Activated T-helper 9 cell treated with anti-CD3 and anti-CD28 coated beads, Interleukin-2, amount 50 U/mL, for 16 hours (primary cell): ENCODE results near the gene ZNF98.

ENCODE experiments used
- DNase-seq: peaks from one replicate; pipeline ENCODE4 v3.0.0-alpha.2; 2020; ENCODE audit warnings: low read depth

Gene ZNF98

DNA sequence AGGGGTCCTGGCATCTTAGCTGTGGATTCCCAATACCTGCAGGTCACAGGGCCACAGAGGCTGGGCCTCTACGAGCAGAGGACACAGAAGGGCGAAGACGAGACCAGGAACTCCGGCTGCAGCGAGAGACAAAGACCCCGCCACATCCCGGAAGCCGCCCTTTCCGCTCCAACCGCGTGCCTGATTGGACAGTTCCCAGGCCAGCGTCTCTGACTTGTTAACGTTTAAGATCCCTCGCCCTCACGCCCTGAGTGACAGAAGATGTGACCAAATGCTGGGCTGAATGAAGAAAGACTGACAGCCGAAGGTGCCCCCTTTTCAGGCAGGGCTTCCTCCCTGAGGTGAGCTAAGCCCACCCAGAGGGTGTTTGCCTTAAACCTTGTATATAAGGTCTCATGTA, at the start of gene ZNF98:
TSS of gene ZNF98 (minus strand) at position 136 of the 400 bp plus-strand sequence. CDS start at position 14, 122 bp downstream.
- DNase-seq: no peak

DNA sequence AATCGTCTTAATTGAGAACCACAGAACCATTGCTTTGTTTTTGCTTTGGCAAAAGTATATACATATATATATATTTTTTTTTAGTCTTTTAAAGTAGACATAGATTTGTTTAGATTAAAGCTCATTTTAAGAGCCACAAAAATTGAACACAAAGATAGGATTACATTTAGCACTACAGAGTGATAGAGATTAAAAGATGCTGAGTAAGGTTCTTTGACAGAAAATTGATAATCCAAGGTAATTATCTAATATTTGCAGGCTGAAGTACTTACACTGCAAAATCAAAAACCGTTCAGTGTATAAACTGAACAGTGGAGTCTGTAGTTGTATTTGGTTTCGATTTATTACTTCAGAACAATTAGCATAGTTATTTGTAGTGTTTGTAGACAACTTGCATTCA, 24.5 kb upstream of the ZNF98 start:
- no peak for DNase-seq

DNA sequence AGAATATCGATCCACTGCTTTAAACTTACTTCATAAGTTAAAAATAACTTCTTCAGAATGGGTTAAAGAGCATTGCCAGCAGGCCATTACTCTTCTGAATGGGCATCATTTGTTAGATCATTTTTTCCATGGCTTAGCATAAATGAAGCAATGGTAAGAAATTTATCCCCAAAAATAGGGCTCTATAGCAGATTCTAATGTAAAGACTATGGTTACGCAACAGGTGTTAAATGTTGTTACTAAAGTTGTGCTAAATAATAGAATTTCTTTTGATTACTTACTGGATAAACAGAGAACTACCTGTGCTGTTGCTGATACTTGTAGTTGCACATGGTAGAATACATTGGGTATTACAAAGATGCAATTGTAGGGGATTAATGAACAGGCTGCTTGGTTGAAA, 15.9 kb upstream of the ZNF98 start:
- DNase-seq: no peak

DNA sequence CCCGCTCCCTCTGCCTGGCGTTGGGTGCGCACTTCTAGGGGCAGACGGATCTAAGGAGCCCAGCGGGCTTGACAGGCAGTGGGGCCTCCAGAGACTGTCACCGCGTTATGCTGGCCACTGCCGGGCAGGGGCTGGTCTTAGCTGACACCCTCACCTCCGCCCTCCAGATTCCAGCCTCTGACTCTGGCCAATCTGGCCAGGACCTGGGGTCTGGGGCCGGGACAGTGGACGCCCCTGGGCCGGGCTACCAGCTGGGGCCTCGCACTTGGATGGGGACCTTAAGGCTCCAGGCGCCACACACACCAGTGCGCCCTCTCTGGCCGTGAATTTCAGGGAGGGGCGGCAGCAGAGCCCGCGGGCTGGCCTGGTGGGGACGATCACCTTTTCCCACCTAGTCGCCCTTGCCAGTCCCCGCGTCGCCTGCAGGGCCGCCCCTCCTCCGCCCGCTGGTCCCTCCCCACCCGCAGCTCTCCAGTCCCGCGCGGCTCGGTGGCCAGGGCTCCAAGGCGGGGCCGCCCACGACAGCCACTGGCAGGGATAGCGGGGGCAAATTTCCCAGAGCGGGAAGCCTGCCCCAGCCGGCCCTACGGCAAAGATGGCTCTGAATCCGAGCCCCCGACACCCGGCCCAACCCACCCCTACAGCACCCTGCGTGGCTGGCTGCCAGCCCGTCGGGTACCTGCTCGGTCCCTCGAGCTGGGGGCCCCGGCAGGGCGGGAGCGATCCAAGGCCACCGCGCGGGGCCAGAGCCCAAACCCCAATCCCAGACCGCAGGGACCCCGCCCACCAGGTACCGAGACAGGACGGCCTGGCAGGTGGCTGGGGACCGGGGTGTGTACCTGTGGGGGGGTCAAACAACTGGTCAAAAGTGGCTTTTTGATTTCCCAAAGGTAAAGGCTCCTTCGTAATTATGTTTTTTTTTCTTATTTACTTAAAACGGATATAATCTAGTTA, 6.1 kb upstream of the ZNF98 start:
- DNase-seq: no peak

DNA sequence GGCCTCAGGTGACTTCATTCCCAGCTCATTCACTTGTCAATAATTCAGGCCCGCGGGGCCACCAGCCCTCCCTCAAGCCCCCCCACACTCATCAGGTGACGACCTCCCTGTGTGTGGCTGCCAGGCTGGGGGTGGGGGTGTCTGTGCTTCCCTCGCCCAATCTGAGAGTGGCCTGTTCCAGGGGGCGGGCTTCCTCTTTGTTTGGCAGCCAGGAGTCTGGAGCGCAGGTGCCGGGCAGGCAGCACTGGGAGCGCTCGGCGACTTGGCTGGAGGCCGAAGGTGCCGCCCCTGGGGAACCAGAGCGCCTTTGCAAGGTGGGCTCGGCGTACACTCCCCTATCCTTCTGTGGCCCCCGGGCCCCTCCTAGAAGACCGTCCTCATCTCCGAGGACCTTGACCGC, 5.4 kb upstream of the ZNF98 start:
- DNase-seq: no peak

DNA sequence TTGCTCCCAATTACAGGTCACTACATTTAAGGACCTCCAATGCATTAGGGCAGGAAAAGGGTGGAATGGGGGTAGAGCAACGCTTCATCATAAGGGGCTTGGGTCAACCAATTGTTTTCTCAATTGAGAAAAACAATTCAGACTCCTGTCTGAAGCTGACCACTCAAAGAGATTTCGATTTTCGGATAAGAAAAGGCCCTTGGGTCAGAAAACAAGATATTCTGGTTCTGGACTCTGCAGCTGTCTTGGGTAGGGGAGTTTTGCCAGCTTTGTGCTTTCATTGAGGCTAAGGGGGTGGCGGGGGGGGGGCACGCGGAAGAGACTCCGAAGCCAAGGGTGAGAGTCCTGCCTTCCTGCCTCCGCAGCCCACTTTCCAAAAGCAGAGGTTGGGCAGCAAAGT, 4.8 kb upstream of the ZNF98 start:
- no peak for DNase-seq

DNA sequence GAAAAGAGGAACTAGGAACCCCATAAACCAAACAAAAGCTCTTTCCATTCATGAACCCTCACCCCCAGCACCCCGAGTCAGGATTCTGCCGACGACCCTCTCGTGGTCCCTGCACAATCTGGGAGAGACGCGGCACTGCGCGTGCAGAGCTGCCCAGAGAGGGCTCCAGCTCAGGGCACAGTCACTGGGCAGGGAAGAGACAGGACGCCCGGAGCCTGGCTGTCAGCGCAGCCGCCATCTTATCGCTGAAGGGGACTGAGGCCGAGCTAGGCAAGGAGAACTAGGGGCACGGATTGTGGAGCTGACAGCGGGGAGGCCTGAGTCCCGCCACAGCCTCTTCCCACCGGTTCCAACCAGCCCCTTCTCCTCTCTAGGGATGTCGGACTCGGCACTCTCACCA, 349 bp downstream of the ZNF98 start:
- DNase-seq: no peak

DNA sequence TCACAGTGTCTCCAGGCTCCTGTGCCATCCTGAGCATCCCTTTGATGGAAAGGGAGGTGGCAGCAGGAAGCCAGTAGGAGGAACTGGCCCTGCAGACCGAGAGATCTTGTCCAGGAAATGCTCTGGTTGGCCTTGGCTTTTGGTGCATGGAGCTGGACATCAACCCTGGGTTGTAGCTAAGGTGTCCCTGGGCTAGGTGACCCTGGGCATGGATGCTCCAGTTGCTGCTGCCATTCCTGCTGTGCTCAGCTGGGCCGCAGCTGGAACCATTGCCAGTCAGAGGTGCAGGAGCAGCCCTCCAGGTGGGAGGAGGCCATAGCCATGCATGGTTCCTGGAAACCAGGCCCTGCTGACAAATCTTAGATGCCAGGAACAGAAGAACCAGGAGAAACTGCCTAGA, 67.5 kb downstream of the ZNF98 start:
- no peak for DNase-seq
